HG03342 (cell line): ENCODE measurements around the gene ZNF830.
"Not testable (repeated sequence)": the region's sequence is repeated elsewhere in the genome, so short reads cannot be mapped to it uniquely, and the experiment has no call there.

ENCODE experiments used
- ATAC-seq: cut with Tn5 transposase; IDR thresholded peaks from one replicate; pipeline ENCODE4 v1.9.1; 2021; ENCODE audit warnings: mild to moderate bottlenecking, moderate library complexity; ENCODE audit not compliant: unreplicated experiment

Gene ZNF830

GRCh38 chr17:34990921-34991365 lies 29.6 kb downstream of the ZNF830 start:
- ATAC-seq: no peak

DNA sequence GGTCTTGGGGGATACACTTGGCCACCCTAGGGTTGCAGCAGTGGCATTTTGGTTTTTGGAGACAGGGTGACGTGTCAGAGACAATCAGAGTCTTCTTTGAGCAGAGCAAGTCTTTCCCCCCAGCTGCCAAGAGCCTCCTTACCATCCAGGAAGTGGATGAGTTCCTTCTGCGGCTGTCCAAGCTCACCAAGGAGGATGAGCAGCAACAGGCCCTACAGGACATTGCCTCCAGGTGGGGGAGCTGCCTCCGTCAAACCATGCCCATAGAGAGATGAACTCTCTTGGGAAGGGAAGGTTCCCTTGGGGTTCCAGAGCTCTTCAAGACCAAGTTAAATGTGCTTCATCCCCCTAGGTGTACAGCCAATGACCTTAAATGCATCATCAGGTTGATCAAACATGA lies 30.3 kb downstream of the ZNF830 start:
- ATAC-seq: no peak

DNA sequence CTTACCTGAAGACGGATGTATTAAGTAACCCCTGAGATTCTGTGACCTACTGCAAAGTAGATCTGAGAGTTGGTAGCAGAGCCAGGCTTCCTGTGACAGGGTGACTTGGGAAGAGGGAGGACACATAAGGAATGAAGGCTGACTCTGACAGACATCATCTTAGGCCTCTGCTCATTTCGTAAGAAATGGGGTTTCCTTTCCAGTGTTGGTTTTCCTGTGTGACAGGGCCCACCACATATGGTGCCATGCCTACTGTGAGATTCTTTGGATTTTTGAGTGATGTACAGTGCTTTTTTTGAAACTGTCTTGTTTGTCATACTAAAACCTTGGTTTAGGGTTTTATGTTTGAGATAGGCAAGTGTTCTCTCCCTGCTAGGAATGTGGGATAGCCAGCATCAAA lies 31.7 kb downstream of the ZNF830 start:
- no peak for ATAC-seq

- ATAC-seq: no peak
Observed at GRCh38 chr17:34996422-34997285, 35.3 kb downstream of the ZNF830 start.

- no peak for ATAC-seq
Observed at GRCh38 chr17:34997355-34997862, 36.1 kb downstream of the ZNF830 start.

- peak; percentile 67 for ATAC-seq
Observed at GRCh38 chr17:34998205-34998604, 36.9 kb downstream of the ZNF830 start.

GRCh38 chr17:34999456-34999855 lies 38.1 kb downstream of the ZNF830 start:
- no peak for ATAC-seq

GRCh38 chr17:35000965-35001364 lies 39.6 kb downstream of the ZNF830 start:
- ATAC-seq: not testable (repeated sequence)

DNA sequence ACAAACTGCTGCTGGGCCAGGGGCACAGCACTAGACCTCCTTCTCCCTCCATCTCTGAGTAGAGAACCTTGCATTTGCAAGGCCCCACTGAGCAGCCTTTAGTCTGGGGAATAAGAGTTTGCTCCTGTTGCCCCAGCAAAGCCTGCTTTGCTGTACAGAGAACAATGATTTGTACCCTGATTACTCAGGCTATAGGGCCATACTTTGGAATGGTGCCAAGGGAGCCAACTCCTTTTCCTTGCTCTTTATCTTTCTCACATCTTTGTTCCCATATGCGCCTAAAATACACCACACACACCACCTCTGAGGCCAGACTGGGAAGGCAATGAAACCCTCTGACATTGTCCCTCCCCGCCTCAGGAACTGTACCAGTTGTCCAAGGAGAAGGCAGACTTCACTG lies 40.2 kb downstream of the ZNF830 start:
- no peak for ATAC-seq

DNA sequence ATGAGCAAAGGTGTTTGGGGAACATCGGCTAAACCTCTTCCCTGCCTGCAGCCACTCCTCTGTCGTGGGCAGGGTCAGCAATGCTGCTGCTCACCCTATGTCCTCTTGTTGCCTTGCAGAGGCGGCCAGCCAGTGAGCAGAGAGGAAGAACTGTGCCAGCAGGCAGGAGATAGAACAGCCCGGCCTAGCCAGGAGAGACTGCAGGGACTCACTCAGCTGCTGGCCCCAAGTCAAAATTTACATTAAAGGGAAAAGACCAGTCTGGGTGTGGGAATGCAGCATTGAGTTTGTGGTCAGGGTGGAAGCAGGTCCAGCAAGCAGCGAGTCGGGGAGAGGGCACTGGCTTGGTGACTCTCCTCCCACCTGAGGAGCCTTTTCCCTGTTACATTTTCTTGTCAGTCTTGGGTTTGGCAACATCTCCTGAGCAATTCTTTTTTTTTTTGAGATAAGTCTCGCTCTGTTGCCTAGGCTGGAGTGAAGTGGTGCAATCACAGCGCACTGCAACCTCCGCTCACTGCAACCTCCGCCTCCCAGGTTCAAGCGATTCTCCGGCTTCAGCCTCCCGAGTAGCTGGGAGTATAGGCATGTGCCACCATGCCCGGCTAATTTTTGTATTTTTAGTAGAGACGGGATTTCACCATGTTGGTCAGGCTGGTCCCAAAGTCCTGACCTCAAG lies 41.7 kb downstream of the ZNF830 start:
- ATAC-seq: no peak

- no peak for ATAC-seq
Observed at GRCh38 chr17:35003778-35004177, 42.4 kb downstream of the ZNF830 start.

DNA sequence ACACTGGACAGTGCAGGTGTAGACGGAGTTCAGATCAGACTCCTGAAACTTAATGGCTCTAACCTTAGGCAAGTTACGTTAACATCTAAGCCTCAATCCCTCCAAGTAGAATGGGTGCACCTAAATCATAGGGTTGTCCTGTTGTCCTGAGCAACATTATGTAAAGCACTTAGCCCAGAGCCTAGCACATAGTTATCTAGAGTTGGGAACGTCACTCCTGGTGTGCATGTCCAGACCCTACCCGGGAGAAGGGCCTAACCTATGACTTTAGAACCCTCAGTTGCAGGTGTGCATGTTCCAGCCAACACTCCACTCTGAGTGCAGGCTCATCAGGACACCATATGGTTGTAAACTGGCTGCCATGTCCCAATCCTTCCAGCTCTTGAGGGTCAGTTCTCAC lies 45.0 kb downstream of the ZNF830 start:
- ATAC-seq: no peak

DNA sequence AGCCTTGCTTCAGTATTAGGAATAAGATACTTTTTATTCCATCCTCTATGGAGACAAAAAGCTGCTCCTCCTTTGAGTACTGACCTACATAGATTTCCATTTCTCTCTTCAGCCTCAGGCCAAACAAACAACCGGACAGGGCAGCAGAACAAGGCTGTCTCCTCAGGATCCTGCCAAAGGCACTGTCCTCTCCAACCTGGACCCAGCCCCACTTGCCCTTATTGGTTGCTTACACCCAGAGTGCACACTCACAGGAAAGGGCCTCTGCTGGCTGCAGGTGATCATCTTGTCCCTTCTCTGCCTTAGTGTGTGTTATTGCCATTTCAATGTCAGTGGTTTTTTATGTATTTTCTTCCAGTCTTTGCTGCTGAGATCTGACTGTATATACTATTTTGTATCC lies 45.6 kb downstream of the ZNF830 start:
- no peak for ATAC-seq

GRCh38 chr17:35010093-35010492 lies 48.8 kb downstream of the ZNF830 start:
- ATAC-seq: no peak

DNA sequence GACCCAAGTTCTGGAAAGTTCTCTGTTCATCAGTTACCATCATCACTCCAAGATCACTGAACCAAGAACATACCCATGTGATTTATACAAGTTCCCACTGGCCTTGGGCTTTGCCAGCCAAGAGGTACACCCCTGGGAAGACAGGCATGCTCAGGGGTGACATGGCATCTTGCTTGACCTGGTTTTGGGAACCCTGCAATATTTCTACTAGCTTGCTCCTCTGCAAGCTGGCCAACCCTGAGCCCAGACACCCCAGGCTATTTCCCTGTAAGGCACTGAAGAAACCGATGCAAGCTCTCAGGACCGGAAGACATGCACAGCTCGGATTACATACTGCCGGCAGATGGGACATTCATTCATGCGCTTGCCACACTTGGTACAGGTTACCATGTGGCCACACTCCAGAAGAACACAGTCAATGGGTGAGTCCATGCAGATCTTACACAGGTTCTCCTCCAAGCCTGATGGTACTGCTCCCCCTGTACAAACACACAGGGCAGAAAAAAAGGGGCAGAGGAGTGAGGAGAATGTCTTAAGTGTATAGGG lies 50.4 kb downstream of the ZNF830 start:
- no peak for ATAC-seq
